Lung (tissue), 12 donors: ENCODE data around the gene NR3C1. TPM values are rescaled to one million over a fixed set of nuclear protein-coding genes. Genes with fewer than 3 reads are reported as not detected.
A peak's percentile ranks its signal among the peaks of the same experiment; 100 is the strongest.

ENCODE experiments used
- ATAC-seq: fragments of 200-7000 bp; cut with Tn5 transposase; one replicate; pipeline ENCODE4 v1.9.1; 2020; ENCODE audit warnings: moderate number of reproducible peaks; ENCODE audit not compliant: insufficient read depth, low FRiP score
- DNase-seq, 3 donors: peaks; one replicate each; pipeline ENCODE4 v3.0.0-alpha.2; 2013 to 2017
- H3K27ac ChIP-seq, 2 donors: one replicate each; pipeline ENCODE4 v1.5.1; 2013; ENCODE audit warnings: mild to moderate bottlenecking in 2 of 2, moderate library complexity in 2 of 2, control low read depth in 1 of 2, inconsistent platforms in 1 of 2, low read depth in 1 of 2, low read length in 1 of 2
- H3K27me3 ChIP-seq, 3 donors: one replicate each; pipeline ENCODE4 v1.5.1; 2013; ENCODE audit warnings: low read length in 2 of 3; ENCODE audit not compliant: control insufficient read depth in 3 of 3, insufficient read depth in 3 of 3
- H3K36me3 ChIP-seq, 4 donors: one replicate each; pipeline ENCODE4 v1.5.1; 2013; ENCODE audit warnings: low read length in 4 of 4, mild to moderate bottlenecking in 1 of 4, moderate library complexity in 1 of 4; ENCODE audit not compliant: control insufficient read depth in 4 of 4, insufficient read depth in 4 of 4
- H3K4me1 ChIP-seq, 5 donors: one replicate each; pipeline ENCODE4 v1.5.1; 2013; ENCODE audit warnings: low read length in 5 of 5, mild to moderate bottlenecking in 2 of 5, moderate library complexity in 1 of 5; ENCODE audit not compliant: control insufficient read depth in 5 of 5, insufficient read depth in 5 of 5
- H3K4me3 ChIP-seq: one replicate; pipeline ENCODE4 v1.5.1; 2013; ENCODE audit warnings: mild to moderate bottlenecking, control low read depth, moderate library complexity
- H3K9ac ChIP-seq, 2 donors: one replicate each; pipeline ENCODE4 v1.5.1; 2013; ENCODE audit warnings: low read length in 2 of 2, control low read depth in 1 of 2; ENCODE audit not compliant: insufficient read depth in 1 of 2
- H3K9me3 ChIP-seq, 4 donors: one replicate each; pipeline ENCODE4 v1.5.1; 2013; ENCODE audit warnings: low read length in 3 of 4, mild to moderate bottlenecking in 1 of 4, moderate library complexity in 1 of 4; ENCODE audit not compliant: control insufficient read depth in 4 of 4, insufficient read depth in 3 of 4
- CTCF ChIP-seq: IDR thresholded peaks from 2 replicates; pipeline ENCODE4 v1.5.1; 2012; ENCODE audit warnings: mild to moderate bottlenecking; ENCODE audit errors: control extremely low read depth, extremely low read depth
- WGBS, 2 donors: extraction: QIAGEN DNeasy Blood & Tissue Kit; methylation state at CpG; one replicate each; pipeline ENCODE4 v1.1.7; 2013; 5-methylcytosine and 5-hydroxymethylcytosine counted together
- polyA plus RNA-seq, 2 donors: library from polyadenylated mRNA; stranded (reverse); fragments of 200-250 nt; gene quantifications; one replicate each; pipeline ENCODE4 v1.2.1, GENCODE V29; 2013
- total RNA-seq, 2 donors: library from RNA; depleted of rRNA in 1 of 2; stranded (reverse); fragments of >200 nt in 1 of 2; gene quantifications; one replicate each; pipeline ENCODE4 v1.2.1, GENCODE V29; 2014 to 2021
- donor health status: control.
- donor health status: control.
- donor health status: Bipolar disorder and iron deficiency.
- donor health status: healthy.
- donor health status: DM: yes; HTN: yes; CAD: no.

The NR3C1 gene
- total and polyA plus RNA-seq, 4 donors, result 21.6 to 103 (median 48.2) TPM

- DNase-seq, result peak in 2 of 3 donors; percentile 45 to 68
- H3K9ac ChIP-seq, result no peak overlapping the region
- peaks cover 0 to 2% (median 0%) of the 10 kb centered on the region in 4 donors for H3K9me3 ChIP-seq
- no peak overlapping the region for H3K4me3 ChIP-seq
- H3K4me1 ChIP-seq, result peaks cover 0 to 22% (median 0%) of the 10 kb centered on the region in 5 donors
- TF ChIP-seq CTCF, result no peak
- no peak for ATAC-seq
- WGBS, 2 donors, result 73 to 88% methylated on average over 3 of the region's 3 CpGs
- H3K36me3 ChIP-seq, result no peaks in the 10 kb centered on the region
- H3K27ac ChIP-seq, result no peak overlapping the region
- no peaks in the 10 kb centered on the region for H3K27me3 ChIP-seq
Observed at GRCh38 chr5:143248822-143249579, 154.5 kb downstream of the NR3C1 start.

- ATAC-seq, result no peak
- H3K9me3 ChIP-seq, result peaks cover 0 to 2% (median 0%) of the 10 kb centered on the region in 4 donors
- no peak overlapping the region for H3K9ac ChIP-seq
- no peak overlapping the region for H3K4me3 ChIP-seq
- peaks cover 0 to 26% (median 0%) of the 10 kb centered on the region in 5 donors for H3K4me1 ChIP-seq
- TF ChIP-seq CTCF, result no peak
- H3K27me3 ChIP-seq, result no peaks in the 10 kb centered on the region
- 72 to 79% methylated on average over 3 of the region's 3 CpGs for WGBS, 2 donors
- no peak overlapping the region for H3K27ac ChIP-seq
- DNase-seq, result peak in 2 of 3 donors; percentile 27 to 34
- no peaks in the 10 kb centered on the region for H3K36me3 ChIP-seq
Observed at GRCh38 chr5:143248391-143248790, 155.1 kb downstream of the NR3C1 start.

- Histone ChIP-seq H3K36me3 (no peaks in the 10 kb centered on the region), H3K27me3 (no peaks in the 10 kb centered on the region), H3K9ac (no peak overlapping the region), H3K9me3 (peaks cover 0 to 2% (median 0%) of the 10 kb centered on the region in 4 donors), H3K27ac (no peak overlapping the region), H3K4me1 (peaks cover 0 to 26% (median 0%) of the 10 kb centered on the region in 5 donors), H3K4me3 (no peak overlapping the region)
- ATAC-seq (no peak), DNase-seq (no peak)
- 94 to 100% methylated on average over 1 of the region's 1 CpG for WGBS, 2 donors
- TF ChIP-seq CTCF, result no peak
Observed at GRCh38 chr5:143247134-143247815, 156.2 kb downstream of the NR3C1 start.
